Omental fat pad (tissue), 4 donors: Measurements from ENCODE around the gene TMEM138. TPM values are rescaled to one million over a fixed set of nuclear protein-coding genes. Genes with fewer than 3 reads are reported as not detected.
A peak's percentile ranks its signal among the peaks of the same experiment; 100 is the strongest.

Experiments
- ATAC-seq: fragments of 150-250 bp; one replicate; pipeline ENCODE4 v1.9.1; 2016; ENCODE audit warnings: mild to moderate bottlenecking, moderate library complexity; ENCODE audit not compliant: low FRiP score
- DNase-seq: peaks from one replicate; pipeline ENCODE4 v3.0.0-alpha.2; 2019; ENCODE audit warnings: low spot score
- total RNA-seq, 4 donors: library from RNA; depleted of rRNA; stranded (reverse); fragments of >200 nt; gene quantifications; one replicate each; pipeline ENCODE4 v1.1.0, GENCODE V29; 2016
- TF ChIP-seq, protein P1 (sequence below), 3 donors: fragments of 450-650 bp; IDR thresholded peaks; one replicate each; pipeline ENCODE4 v1.5.1; 2016 to 2017; ENCODE audit warnings: antibody characterized with exemption in 3 of 3, mild to moderate bottlenecking in 3 of 3, moderate library complexity in 2 of 3

The TMEM138 gene
- total RNA-seq, 4 donors from 2014 or later = 31.6 to 40.8 (median 38.1) TPM

DNA sequence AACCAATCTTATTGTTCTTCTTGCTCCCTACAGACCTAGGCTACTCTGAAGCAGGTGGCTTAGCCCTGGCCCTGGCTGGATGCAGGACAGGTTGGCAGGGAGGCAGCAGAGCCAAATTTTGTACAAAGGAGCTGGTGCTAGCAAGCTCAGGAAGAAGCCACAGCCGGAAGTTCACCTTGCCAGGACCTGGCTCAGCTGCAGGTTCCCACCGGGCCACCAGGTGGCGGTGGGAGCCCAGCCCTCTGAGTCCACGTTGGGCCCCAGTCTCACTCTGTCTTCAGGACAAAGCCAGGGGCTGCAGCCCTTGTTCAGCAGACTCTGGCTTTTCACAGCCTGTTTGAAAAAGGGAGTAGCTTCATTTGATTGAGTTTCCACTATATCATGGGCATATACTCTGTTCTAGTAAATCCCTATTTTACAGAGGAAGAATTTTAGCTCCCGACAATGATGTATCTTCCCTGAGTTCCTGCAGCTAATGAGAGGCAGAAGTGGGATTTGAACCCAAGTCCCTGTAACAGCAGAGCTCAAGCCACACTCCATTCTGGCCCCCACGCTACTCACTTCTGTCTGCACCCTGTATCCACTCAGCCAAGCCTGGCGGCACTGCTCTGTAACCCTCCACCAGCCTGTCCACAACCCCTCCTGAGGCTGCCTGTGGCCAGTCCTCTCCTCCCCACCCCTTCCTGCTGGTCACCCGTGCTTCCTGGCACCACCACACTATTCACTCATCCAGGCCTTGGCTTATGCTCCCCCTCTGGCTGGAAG, 25.8 kb upstream of the TMEM138 start:
- TF ChIP-seq, protein P1, sequence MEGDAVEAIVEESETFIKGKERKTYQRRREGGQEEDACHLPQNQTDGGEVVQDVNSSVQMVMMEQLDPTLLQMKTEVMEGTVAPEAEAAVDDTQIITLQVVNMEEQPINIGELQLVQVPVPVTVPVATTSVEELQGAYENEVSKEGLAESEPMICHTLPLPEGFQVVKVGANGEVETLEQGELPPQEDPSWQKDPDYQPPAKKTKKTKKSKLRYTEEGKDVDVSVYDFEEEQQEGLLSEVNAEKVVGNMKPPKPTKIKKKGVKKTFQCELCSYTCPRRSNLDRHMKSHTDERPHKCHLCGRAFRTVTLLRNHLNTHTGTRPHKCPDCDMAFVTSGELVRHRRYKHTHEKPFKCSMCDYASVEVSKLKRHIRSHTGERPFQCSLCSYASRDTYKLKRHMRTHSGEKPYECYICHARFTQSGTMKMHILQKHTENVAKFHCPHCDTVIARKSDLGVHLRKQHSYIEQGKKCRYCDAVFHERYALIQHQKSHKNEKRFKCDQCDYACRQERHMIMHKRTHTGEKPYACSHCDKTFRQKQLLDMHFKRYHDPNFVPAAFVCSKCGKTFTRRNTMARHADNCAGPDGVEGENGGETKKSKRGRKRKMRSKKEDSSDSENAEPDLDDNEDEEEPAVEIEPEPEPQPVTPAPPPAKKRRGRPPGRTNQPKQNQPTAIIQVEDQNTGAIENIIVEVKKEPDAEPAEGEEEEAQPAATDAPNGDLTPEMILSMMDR (IDR thresholded peaks at IDR 0.05) = peak in 2 of 3 donors; percentile 94 to 98
- peak; percentile 53 for DNase-seq
- ATAC-seq = peak; percentile 50

DNA sequence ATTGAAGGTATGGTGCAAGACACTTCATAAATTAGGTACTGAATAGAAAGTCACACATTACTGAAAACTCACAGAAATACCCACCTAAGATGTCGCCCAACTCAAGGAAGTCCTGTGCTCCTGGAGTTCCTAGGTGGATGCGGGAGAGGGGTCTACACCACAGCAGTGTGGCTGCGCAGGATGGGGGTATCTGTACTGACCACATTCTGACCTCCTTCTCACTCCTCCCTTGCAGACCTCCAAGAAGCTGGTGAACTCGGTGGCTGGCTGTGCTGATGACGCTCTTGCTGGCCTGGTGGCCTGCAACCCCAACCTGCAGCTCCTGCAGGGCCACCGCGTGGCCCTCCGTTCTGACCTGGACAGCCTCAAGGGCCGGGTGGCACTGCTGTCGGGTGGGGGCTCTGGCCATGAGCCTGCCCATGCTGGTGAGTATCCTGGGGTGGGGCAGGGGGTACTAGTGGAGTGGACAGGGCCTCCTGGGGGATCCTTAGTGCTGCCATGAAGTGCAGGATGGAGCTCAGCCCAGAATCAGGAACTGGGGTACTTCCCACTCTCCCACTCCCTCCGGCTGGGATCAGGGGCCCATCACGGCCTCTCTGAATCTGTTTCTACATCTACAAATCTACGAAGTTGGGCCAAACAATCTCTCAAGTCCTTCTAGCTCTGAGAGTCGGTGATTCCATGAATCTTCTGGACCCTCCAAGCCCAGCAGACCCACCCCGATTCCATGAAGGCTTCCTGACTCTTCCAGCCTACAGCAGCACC, 24.3 kb upstream of the TMEM138 start:
- ATAC-seq = no peak
- TF ChIP-seq, protein P1 (IDR thresholded peaks at IDR 0.05) = no peak
- no peak for DNase-seq

DNA sequence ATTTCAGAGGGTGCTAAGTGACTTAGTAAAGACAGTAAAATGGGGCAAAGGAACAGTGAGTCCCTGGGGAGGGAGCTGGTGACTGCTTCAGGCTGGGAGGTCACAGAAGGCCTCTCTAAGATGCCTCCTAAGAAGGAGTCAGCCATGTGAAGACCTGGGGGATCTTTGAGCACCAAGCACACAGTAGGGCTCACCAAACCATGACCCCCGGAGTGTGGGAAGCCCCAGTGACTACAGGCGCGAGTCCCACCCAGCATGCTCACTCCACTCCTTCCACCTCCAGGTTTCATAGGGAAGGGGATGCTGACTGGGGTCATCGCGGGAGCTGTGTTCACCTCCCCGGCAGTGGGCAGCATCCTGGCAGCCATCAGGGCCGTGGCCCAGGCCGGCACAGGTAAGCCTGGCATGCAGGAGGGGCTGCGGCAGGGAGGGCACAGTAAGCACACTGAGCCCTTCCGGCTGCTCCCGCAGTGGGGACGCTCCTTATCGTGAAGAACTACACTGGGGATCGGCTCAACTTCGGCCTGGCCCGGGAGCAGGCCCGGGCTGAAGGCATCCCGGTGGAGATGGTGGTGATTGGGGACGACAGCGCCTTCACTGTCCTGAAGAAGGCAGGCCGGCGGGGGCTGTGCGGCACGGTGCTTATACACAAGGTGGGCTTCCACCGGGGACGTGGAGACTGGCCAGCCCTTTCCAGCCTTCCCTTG, 23.2 kb upstream of the TMEM138 start:
- no peak for ATAC-seq
- no peak for DNase-seq
- TF ChIP-seq, protein P1 (IDR thresholded peaks at IDR 0.05) = no peak

DNA sequence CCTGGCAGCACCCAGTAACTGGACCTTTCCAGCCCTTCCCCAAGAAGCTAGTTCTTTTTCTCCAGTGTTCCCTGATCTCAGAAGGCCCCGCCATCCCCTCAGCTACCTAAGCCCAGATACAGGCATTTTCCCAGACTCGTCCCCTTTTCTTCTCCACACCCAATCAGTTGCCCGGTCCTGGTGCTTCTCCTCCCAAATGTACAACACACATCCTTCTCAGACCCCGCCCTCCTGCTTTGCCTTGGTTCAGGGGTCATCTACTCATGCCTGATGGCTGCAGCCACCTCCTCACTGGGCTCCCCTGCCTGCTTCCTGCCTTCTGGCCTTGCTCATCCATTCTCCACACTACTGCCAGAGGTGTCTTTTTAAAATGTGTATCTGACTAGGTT, 22.7 kb upstream of the TMEM138 start:
- TF ChIP-seq, protein P1 (IDR thresholded peaks at IDR 0.05) = no peak
- DNase-seq = no peak

DNA sequence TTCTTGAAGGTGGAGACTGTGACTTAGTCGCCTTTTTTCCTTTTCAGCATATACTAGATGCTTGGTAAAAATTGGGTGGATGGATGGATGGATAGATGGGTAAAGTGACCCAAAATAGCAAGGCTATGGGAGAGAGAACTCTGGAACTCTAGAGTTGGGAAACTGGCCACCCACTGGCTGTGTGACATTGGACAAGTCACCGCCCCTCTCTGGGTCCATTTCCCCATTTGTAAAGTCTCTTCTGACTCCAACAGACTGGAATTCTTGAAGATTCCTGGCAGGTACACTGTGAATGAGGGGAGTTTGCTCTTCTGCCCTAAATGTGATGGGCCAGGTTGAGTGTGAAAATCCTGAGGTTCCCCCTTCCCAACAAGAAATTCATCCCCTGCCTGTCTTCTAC, 21.2 kb upstream of the TMEM138 start:
- ATAC-seq (no peak), DNase-seq (no peak)
- TF ChIP-seq, protein P1 (IDR thresholded peaks at IDR 0.05) = no peak

More for the DNA sequence above, 22.7 kb upstream of the TMEM138 start:
- ATAC-seq = no peak

DNA sequence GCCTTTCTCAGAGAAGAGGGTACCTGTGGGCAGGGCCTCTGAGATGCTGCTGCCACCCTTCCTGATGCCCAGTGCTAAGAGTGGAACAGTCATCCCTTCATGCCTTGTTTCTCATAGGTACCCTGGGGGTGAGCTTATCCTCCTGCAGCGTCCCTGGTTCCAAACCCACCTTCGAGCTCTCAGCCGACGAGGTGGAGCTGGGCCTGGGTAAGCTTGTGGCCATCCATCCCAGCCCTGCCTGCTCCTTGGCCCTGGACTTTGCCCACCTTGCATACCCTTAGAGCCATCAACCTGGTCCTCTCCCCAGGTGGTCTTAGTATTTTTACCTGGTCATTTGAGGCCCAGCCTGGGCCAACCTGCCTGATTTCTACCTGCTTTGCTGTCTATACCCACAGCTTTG, 20.5 kb upstream of the TMEM138 start:
- DNase-seq = no peak
- TF ChIP-seq, protein P1 (IDR thresholded peaks at IDR 0.05) = no peak
- ATAC-seq = no peak
